Activated CD4-positive, alpha-beta T cell treated with anti-CD3 and anti-CD28 coated beads for 36 hours (primary cell): ENCODE measurements around the gene PLAAT2. TPM values are rescaled to one million over a fixed set of nuclear protein-coding genes. Genes with fewer than 3 reads are reported as not detected.
"Not testable (repeated sequence)": the region's sequence is repeated elsewhere in the genome, so short reads cannot be mapped to it uniquely, and the experiment has no call there.

ENCODE experiments used
- ATAC-seq: fragments of 200-7000 bp; cut with Tn5 transposase; one replicate; pipeline ENCODE4 v1.10.0; 2021; ENCODE audit warnings: mild to moderate bottlenecking, moderate library complexity
- CTCF ChIA-PET: fragments of 350-600 bp; sonication (Branson Sonifier 250); formaldehyde crosslinking; loops from one replicate; lab custom pipeline; 2021; ENCODE audit warnings: antibody characterized with exemption; lab: Charles Lee
- POLR2A ChIA-PET: fragments of 350-600 bp; sonication (Branson Sonifier 250); formaldehyde crosslinking; loops from one replicate; lab custom pipeline; 2021; ENCODE audit warnings: antibody characterized with exemption, inconsistent platforms; lab: Charles Lee
- DNase-seq: peaks from one replicate; pipeline ENCODE4 v3.0.0-alpha.2; 2020
- H3K27ac Mint-ChIP-seq: one replicate; pipeline ENCODE4 v1.8.0; 2021; ENCODE audit warnings: mixed read lengths
- H3K27me3 Mint-ChIP-seq: one replicate; pipeline ENCODE4 v1.8.0; 2021; ENCODE audit warnings: mixed read lengths
- H3K36me3 Mint-ChIP-seq: one replicate; pipeline ENCODE4 v1.8.0; 2021; ENCODE audit warnings: low read depth, mixed read lengths
- H3K4me1 Mint-ChIP-seq: one replicate; pipeline ENCODE4 v1.8.0; 2021; ENCODE audit warnings: mixed read lengths
- H3K4me3 Mint-ChIP-seq: one replicate; pipeline ENCODE4 v1.8.0; 2021; ENCODE audit warnings: mild to moderate bottlenecking, moderate library complexity, mixed read lengths
- H3K9me3 Mint-ChIP-seq: one replicate; pipeline ENCODE4 v1.8.0; 2021; ENCODE audit warnings: low read depth, mixed read lengths
- intact Hi-C, 2 experiments: fragments of 100-400 bp; cut with DNase I in 1 of 2; cut with micrococcal nuclease in 1 of 2; formaldehyde crosslinking; loops; one replicate each; pipeline versions ENCODE4 v1.14.2 to v1.15.1; 2022 to 2024; cut with DNase I, micrococcal nuclease
- total RNA-seq, 2 experiments: library from RNA; stranded (reverse); gene quantifications; one replicate each; pipeline ENCODE4 v1.2.3, GENCODE V29; 2021

Gene PLAAT2
- total RNA-seq, 2 experiments from 2014 or later: not detected

DNA sequence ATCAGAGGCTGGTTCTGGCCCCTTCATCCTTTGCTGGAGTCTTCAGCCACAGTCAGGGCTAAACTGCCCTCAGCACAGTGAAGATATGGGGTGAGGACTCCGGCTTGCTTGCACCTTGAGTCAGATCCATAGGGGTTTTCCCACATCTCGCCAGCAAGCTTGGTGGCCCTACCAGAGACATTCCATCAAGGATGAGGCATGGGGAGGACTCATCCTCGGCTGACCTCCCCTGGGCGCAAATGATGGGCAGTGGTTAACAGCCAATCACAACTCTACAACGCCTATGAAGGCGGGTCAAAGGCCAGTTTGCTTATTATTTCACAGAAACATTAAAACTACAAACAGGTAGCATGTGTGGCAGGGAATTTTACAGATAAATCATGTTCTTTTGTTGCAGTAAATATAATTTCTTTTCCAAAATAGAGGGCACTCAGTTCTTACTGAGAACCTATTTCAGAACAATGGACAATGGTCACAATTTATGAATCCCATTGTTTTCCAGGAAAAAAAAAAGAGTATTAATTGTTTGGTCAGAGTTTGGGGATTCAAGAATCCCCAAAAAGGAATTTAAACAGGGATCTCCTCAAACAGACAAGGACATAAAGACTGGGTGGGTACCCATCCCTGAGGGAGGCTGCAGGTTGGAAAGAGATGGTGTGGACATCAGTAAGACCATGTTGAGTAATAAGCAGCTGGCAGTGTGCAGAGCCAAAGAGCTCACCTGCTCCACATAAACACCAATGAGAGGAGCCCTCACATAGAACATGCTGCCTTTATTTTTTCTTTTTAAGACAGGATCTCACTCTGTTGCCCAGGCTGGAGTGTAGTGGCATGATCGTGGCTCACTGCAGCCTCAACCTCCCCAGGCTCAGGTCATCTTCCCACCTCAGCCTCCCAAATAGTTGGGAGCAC lies 36.3 kb upstream of the PLAAT2 start:
- CTCF ChIA-PET: no interaction called here
- Mint-ChIP-seq H3K36me3 (no peaks in the 10 kb centered on the region), H3K27ac (no peak overlapping the region), H3K27me3 (no peaks in the 10 kb centered on the region), H3K4me1 (peaks cover 4% of the 10 kb centered on the region), H3K4me3 (no peak overlapping the region), H3K9me3 (no peaks in the 10 kb centered on the region)
- intact Hi-C loops: no loop called here
- ATAC-seq (no peak), DNase-seq (no peak)
- POLR2A ChIA-PET: no interaction called here

DNA sequence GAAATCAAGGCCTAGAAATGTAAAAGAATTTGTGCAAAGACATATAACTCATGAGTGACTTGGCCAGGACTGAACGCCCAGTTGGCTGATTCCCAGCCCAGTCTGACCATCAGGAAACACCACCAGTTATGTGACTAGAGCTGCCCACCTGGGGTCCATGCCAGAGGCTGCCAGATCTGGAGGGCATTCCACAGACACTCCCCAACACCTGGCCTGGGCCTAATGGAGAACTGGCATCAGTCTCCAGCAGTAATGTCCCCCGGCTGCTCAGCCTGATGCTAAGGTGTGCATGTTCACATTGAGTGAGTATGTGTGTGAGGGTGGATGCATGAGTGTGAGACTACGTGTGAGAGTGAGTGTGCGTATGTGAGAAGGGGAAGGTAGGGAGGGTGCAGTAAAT lies 35.4 kb upstream of the PLAAT2 start:
- no peak for ATAC-seq
- H3K27ac Mint-ChIP-seq: no peak overlapping the region
- no peak for DNase-seq

DNA sequence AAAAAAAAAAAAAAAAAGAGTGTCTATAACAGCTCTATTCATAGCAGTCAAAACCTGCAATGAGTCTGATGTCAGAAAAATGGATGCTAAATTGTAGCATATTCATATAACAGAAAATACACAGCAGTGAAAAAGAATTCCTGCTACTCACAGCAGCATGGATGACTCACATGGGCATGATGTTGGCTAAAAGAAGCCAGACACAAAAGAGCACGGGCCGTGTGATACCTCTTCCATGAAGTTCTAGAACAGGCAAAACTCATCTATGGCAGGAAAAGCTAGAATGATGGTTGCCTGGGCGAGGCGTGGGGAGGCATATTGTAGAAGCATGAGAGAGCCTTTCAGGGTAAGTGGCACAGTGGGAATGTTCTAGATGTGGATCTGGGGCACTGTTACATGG lies 32.1 kb upstream of the PLAAT2 start:
- H3K36me3 Mint-ChIP-seq: no peaks in the 10 kb centered on the region

More for the DNA sequence above, 35.4 kb upstream of the PLAAT2 start:
- Mint-ChIP-seq H3K4me1 (peaks cover 4% of the 10 kb centered on the region), H3K27me3 (no peaks in the 10 kb centered on the region), H3K9me3 (no peaks in the 10 kb centered on the region), H3K4me3 (no peak overlapping the region), H3K36me3 (no peaks in the 10 kb centered on the region)
- POLR2A ChIA-PET: no interaction called here
- CTCF ChIA-PET: no interaction called here
- intact Hi-C loops: no loop called here

DNA sequence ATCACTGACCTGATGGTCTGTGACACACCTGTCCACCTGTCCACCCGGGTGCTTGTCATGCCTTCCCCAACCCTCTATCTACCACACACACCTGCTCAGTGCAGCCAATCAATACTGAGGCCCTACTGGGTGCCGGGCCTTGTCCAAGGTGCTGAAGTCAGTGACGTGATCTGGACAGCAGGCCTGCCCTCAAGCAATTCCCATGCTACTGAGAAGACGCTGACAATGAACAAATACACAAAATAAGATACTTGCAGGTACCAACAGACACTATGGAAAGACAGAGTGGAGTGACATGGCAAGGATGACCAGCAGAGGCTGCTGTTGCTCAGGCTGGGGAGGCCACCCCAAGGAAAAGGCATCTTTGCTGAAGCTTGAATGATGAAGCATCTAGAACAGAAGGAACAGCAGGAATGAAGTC lies 29.8 kb upstream of the PLAAT2 start:
- DNase-seq: peak; percentile 19
- H3K27me3 Mint-ChIP-seq: no peaks in the 10 kb centered on the region

More for the DNA sequence above, 32.1 kb upstream of the PLAAT2 start:
- Mint-ChIP-seq H3K27ac (no peak overlapping the region), H3K9me3 (no peaks in the 10 kb centered on the region), H3K27me3 (no peaks in the 10 kb centered on the region), H3K4me3 (no peak overlapping the region), H3K4me1 (no peaks in the 10 kb centered on the region)
- intact Hi-C loops: no loop called here
- ATAC-seq: no peak
- ChIA-PET CTCF (no interaction called here), POLR2A (no interaction called here)
- DNase-seq: no peak

DNA sequence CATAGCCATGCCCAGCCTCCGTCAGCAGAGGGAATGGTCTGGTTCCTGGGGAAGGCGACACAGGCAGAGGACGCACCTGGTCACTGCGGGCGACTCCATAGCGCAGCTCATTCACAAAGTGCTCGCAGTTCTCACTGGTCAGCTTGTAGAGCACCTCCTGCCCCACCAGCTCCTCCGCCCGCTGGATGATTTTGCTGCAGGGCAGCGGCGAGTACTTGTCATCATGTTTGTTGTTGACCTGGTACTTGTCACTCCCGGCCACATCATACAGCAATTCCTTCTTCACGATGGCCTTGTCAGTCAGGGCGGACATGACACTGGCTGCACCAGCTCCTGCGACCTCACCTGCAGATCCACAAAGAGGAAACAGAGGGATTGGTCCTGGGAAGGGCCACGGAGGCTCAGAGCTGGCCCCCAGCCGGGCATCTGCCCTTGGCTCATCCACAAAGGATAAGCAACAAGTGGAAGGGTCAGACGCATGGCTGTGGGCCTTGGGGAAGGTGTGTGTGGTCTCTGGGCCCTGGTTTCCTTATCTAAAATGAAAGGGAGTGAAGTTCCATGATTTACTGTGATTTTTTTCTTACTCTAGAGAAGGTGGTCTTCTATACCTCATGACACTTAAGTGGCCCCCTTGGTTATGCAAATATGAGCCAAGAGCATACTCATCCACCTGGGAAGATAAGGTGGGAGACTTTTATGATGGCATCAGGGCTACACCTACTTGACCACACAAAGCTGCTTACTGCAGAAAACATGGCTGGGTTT lies 27.0 kb upstream of the PLAAT2 start:
- Mint-ChIP-seq H3K27me3 (no peaks in the 10 kb centered on the region), H3K4me3 (no peak overlapping the region), H3K4me1 (no peaks in the 10 kb centered on the region), H3K27ac (no peak overlapping the region), H3K36me3 (no peaks in the 10 kb centered on the region), H3K9me3 (no peaks in the 10 kb centered on the region)
- CTCF ChIA-PET: no interaction called here
- ATAC-seq (no peak), DNase-seq (no peak)
- POLR2A ChIA-PET: no interaction called here
- intact Hi-C loops: no loop called here

More for the DNA sequence above, 29.8 kb upstream of the PLAAT2 start:
- intact Hi-C loops: no loop called here
- POLR2A ChIA-PET: no interaction called here
- Mint-ChIP-seq H3K27ac (no peak overlapping the region), H3K4me3 (no peak overlapping the region), H3K4me1 (no peaks in the 10 kb centered on the region), H3K9me3 (no peaks in the 10 kb centered on the region), H3K36me3 (no peaks in the 10 kb centered on the region)
- CTCF ChIA-PET: no interaction called here
- ATAC-seq: no peak

DNA sequence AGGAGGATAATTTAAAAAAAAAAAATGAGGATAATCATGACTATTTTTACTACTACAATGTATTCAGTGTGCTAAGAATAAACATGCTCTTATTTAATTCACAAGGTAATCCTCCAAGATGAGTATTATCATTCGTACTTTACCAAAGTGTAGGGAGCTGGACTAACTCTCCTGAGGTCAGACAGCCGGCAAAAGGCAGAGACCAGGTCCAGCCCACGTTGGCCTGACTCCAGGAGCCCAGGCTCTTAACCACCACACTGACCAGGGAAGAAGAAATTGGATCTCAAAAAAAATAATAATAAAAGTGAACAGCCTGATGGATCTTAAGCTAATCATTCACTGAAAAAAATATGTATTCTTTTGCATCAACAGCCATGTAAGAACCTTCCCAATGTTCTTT lies 25.8 kb upstream of the PLAAT2 start:
- Mint-ChIP-seq H3K27me3 (no peaks in the 10 kb centered on the region), H3K36me3 (no peaks in the 10 kb centered on the region), H3K9me3 (no peaks in the 10 kb centered on the region), H3K4me1 (no peaks in the 10 kb centered on the region), H3K4me3 (no peak overlapping the region), H3K27ac (no peak overlapping the region)
- DNase-seq (no peak), ATAC-seq (no peak)
- ChIA-PET CTCF (interaction anchor here (0.6 kb wide), 1 partner anchor 181 kb away, joined by 3 read pairs; no protein-coding TSS in a partner anchor), POLR2A (no interaction called here)
- intact Hi-C loops: no loop called here

DNA sequence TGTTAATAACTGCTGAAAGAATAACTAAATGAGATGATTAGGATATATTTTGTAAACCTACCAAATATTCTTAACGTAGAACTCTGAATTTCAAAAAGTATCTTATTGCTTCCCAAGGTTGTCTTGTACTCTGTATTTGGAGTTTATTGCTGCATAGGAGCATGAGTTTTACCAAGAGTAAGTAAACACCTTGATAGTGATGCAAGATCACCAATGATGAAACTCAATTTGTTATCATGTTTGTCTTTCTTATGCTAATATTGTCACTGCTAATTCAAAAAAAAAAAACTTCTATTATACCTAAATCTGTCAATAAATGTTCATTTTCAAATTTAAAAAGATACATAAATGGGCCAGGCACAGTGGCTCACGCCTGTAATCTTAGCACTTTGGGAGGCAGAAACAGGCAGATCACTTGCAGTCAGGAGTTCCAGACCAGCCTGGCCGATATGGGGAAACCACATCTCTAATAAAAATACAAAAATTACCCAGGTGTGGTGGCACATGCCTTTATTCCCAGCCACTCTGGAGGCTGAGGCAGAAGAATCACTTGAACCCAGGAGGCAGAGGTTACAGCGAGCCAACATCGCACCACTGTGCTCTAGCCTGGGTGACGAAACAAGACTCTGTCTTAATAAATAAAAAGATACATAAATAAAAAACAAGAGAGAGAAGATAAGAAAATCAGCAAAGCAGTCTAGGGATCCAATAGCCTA lies 23.4 kb upstream of the PLAAT2 start:
- Mint-ChIP-seq H3K27ac (no peak overlapping the region), H3K36me3 (peaks cover 4% of the 10 kb centered on the region), H3K4me3 (no peak overlapping the region), H3K9me3 (peaks cover 9% of the 10 kb centered on the region), H3K27me3 (no peaks in the 10 kb centered on the region), H3K4me1 (peaks cover 9% of the 10 kb centered on the region)
- POLR2A ChIA-PET: no interaction called here
- intact Hi-C loops: no loop called here
- ATAC-seq: no peak
- DNase-seq: no peak
- CTCF ChIA-PET: no interaction called here

DNA sequence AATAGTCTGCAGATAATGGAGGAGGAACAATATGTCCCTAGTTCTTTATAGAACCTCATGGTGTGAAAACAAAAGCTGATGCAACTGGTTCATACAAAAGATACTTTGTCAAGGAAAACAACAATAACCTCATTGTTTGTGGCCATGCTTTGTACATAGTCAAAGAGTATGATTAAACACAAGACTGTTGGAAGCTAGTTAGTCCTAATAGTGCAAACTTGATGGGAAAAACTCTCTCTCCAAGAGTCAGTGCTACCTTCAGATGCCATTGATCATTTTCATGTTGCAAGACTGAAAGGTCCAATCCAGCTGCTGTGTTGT lies 20.1 kb upstream of the PLAAT2 start:
- H3K9me3 Mint-ChIP-seq: peaks cover 23% of the 10 kb centered on the region
- ChIA-PET POLR2A (interaction anchor here (1.1 kb wide), 1 partner anchor 16 kb away, joined by 3 read pairs; no protein-coding TSS in a partner anchor), CTCF (no interaction called here)
- intact Hi-C loops: no loop called here
- no peak for ATAC-seq
- no peak overlapping the region for H3K27ac Mint-ChIP-seq
- H3K27me3 Mint-ChIP-seq: no peaks in the 10 kb centered on the region
- no peak overlapping the region for H3K4me3 Mint-ChIP-seq
- H3K36me3 Mint-ChIP-seq: peaks cover 7% of the 10 kb centered on the region
- peaks cover 9% of the 10 kb centered on the region for H3K4me1 Mint-ChIP-seq
- DNase-seq: no peak

DNA sequence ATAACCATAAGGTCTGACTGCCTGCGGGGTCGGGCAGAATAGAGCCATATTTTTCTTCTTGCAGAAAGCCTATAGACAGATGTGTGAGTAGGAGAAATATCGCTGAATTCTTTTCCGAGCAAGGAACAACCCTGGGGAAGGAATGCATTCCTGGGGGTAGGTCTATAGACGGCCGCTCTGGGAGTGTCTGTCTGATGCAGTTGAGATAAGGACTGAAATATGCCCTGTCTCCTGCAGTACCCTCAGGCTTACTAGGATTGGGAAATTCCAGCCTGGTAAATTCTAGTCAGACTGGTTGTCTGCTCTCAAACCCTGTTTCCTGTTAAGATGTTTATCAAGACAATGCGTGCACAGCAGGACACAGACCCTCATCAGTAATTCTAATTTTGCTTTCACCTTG lies 18.0 kb upstream of the PLAAT2 start:
- POLR2A ChIA-PET, H3K27me3 Mint-ChIP-seq, H3K36me3 Mint-ChIP-seq, ATAC-seq, H3K4me3 Mint-ChIP-seq, DNase-seq, H3K4me1 Mint-ChIP-seq, H3K27ac Mint-ChIP-seq, intact Hi-C loops: not testable (repeated sequence)
- CTCF ChIA-PET: interaction anchor here (0.7 kb wide), 1 partner anchor 419 kb away, joined by 3 read pairs; no protein-coding TSS in a partner anchor
- H3K9me3 Mint-ChIP-seq: peaks cover 23% of the 10 kb centered on the region

DNA sequence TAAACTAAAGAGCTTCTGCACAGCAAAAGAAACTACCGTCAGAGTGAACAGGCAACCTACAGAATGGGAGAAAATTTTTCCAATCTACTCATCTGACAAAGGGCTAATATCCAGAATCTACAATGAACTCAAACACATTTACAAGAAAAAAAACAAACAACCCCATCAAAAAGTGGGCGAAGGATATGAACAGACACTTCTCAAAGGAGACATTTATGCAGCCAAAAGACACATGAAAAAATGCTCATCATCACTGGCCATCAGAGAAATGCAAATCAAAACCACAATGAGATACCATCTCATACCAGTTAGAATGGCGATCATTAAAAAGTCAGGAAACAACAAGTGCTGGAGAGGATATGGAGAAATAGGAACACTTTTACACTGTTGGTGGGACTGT lies 15.7 kb upstream of the PLAAT2 start:
- ATAC-seq, CTCF ChIA-PET, POLR2A ChIA-PET, H3K36me3 Mint-ChIP-seq, intact Hi-C loops, H3K4me3 Mint-ChIP-seq, DNase-seq, H3K27ac Mint-ChIP-seq, H3K27me3 Mint-ChIP-seq: not testable (repeated sequence)
- H3K9me3 Mint-ChIP-seq: peaks cover 23% of the 10 kb centered on the region
- peaks cover 23% of the 10 kb centered on the region for H3K4me1 Mint-ChIP-seq

DNA sequence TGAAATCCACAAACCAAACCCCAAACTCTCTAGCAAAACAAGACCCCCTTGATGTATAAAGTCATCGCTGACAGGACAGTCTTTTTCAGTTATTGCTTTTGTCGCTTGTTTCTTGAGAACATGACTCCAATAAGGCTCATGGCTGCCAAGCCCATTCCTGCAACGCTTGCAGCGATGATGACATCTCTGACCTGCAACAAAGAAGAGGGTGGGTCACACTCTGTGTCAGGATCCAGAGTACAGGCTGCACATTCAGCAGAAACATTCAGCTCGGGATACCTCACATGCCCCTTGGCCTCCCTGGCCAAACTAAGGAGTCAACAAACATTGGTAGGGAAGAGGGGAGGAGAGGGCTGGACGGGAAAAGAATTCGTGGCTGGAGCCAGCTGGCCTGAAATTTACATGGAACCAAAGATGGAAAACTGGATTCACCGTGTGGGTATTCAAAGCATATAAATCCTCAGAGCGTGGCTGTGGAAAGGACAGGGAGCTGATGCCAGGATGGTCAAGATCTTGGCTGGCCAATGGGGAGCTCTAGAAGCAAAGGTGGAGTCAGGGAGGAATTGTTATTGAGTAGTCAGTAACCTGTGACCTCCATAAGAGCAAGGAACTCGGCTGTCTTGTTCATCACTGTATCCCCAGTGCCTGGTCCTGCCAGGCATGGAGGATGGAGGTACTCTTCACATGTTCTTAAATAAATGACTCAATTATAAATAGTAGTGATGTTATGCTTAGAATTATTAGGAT lies 11.8 kb upstream of the PLAAT2 start:
- peak overlapping the region; percentile 79 for H3K27ac Mint-ChIP-seq

More for the DNA sequence above, 11.8 kb upstream of the PLAAT2 start:
- ATAC-seq (peak; percentile 37), DNase-seq (no peak)
- intact Hi-C loops: loop anchor here in 1 of 2 experiments (5.0 kb wide), 1 partner anchor 52 kb away; no protein-coding TSS in a partner anchor
- Mint-ChIP-seq H3K4me3 (peak overlapping the region; percentile 56), H3K4me1 (peaks cover 16% of the 10 kb centered on the region), H3K9me3 (peaks cover 5% of the 10 kb centered on the region), H3K27me3 (no peaks in the 10 kb centered on the region), H3K36me3 (peaks cover 1% of the 10 kb centered on the region)
- CTCF ChIA-PET: interaction anchor here (0.6 to 1.3 kb wide), 4 partner anchors 59 to 106 kb away, joined by 3 read pairs; no protein-coding TSS in a partner anchor
- POLR2A ChIA-PET: no interaction called here
